ENCODE data around the gene SNX13.

The SNX13 gene

DNA sequence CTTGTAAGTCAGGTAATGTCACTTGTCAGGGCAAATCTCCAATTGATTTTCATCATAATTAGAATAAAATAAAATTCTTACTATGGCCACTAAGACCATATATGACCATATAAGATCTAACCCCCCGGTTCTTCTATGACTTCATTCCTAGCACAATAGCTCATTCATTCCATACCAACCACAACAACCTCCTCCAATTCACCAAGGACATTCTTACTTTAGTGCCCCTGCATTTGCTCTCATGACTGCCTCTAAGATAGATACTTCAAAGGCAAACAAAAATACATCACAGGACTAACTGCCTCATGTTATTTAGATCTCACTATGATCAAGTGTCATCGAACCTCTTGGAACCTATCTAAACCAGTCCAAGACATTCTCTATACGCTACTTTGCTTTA is 90.8 kb downstream of the SNX13 start:
- H3K4me3 ChIP-seq (ENCODE audit: low read length in 2 of 2) = no peak overlapping the region
- H3K27ac ChIP-seq (ENCODE audit: low read length) = no peak overlapping the region
- no peak overlapping the region for H3K9ac ChIP-seq (ENCODE audit: low read length in 2 of 2)
- peaks cover 0 to 10% of the 10 kb centered on the region in 2 donors for H3K36me3 ChIP-seq (ENCODE audit: control insufficient read depth in 2 of 2, insufficient read depth in 2 of 2, low read length in 2 of 2)
- no peaks in the 10 kb centered on the region for H3K4me1 ChIP-seq (ENCODE audit: control insufficient read depth, insufficient read depth, low read length)
- H3K27me3 ChIP-seq (ENCODE audit: control insufficient read depth in 1 of 2, insufficient read depth in 2 of 2, low read length in 2 of 2) = no peaks in the 10 kb centered on the region
- no peaks in the 10 kb centered on the region for H3K9me3 ChIP-seq (ENCODE audit: control insufficient read depth in 2 of 2, low read length in 2 of 2)

DNA sequence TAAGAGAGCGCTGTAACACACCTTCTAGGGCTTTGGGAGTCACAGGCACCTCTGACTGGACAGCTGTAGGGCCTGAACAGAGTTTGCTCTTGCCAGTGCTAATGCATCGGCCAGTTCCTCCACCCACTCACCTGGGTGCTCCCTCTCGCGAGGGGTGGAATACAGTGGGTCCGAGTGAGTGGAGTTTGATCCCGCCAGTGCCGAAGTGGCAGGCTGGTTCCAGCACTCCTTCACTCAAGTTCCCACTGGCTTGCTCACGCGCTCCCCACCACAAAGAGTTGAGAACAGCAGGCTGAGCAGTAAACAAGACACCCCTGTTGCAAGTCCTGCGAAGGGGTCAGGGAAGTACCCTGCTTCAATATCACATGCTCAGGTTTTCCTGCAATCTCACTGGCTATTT is 91.8 kb downstream of the SNX13 start:
- Histone ChIP-seq H3K4me3 (ENCODE audit: low read length in 2 of 2) (no peak overlapping the region), H3K36me3 (ENCODE audit: control insufficient read depth in 2 of 2, insufficient read depth in 2 of 2, low read length in 2 of 2) (peaks cover 0 to 10% of the 10 kb centered on the region in 2 donors), H3K9me3 (ENCODE audit: control insufficient read depth in 2 of 2, low read length in 2 of 2) (no peaks in the 10 kb centered on the region), H3K27me3 (ENCODE audit: control insufficient read depth in 1 of 2, insufficient read depth in 2 of 2, low read length in 2 of 2) (no peaks in the 10 kb centered on the region), H3K4me1 (ENCODE audit: control insufficient read depth, insufficient read depth, low read length) (no peaks in the 10 kb centered on the region), H3K27ac (ENCODE audit: low read length) (no peak overlapping the region), H3K9ac (ENCODE audit: low read length in 2 of 2) (no peak overlapping the region)

GRCh38 chr7:17846935-17847334 is 93.4 kb downstream of the SNX13 start:
- H3K4me3 ChIP-seq (ENCODE audit: low read length in 2 of 2) = no peak overlapping the region
- no peaks in the 10 kb centered on the region for H3K27me3 ChIP-seq (ENCODE audit: control insufficient read depth in 1 of 2, insufficient read depth in 2 of 2, low read length in 2 of 2)
- no peak overlapping the region for H3K27ac ChIP-seq (ENCODE audit: low read length)
- H3K9me3 ChIP-seq (ENCODE audit: control insufficient read depth in 2 of 2, low read length in 2 of 2) = no peaks in the 10 kb centered on the region
- H3K9ac ChIP-seq (ENCODE audit: low read length in 2 of 2) = no peak overlapping the region
- no peaks in the 10 kb centered on the region for H3K4me1 ChIP-seq (ENCODE audit: control insufficient read depth, insufficient read depth, low read length)
- H3K36me3 ChIP-seq (ENCODE audit: control insufficient read depth in 2 of 2, insufficient read depth in 2 of 2, low read length in 2 of 2) = peaks cover 0 to 10% of the 10 kb centered on the region in 2 donors

GRCh38 chr7:17845197-17845547 is 95.1 kb downstream of the SNX13 start:
- Histone ChIP-seq H3K27me3 (ENCODE audit: control insufficient read depth in 1 of 2, insufficient read depth in 2 of 2, low read length in 2 of 2) (no peaks in the 10 kb centered on the region), H3K9me3 (ENCODE audit: control insufficient read depth in 2 of 2, low read length in 2 of 2) (no peaks in the 10 kb centered on the region), H3K4me1 (ENCODE audit: control insufficient read depth, insufficient read depth, low read length) (no peaks in the 10 kb centered on the region), H3K36me3 (ENCODE audit: control insufficient read depth in 2 of 2, insufficient read depth in 2 of 2, low read length in 2 of 2) (peaks cover 0 to 13% of the 10 kb centered on the region in 2 donors), H3K9ac (ENCODE audit: low read length in 2 of 2) (no peak overlapping the region), H3K4me3 (ENCODE audit: low read length in 2 of 2) (no peak overlapping the region), H3K27ac (ENCODE audit: low read length) (no peak overlapping the region)

DNA sequence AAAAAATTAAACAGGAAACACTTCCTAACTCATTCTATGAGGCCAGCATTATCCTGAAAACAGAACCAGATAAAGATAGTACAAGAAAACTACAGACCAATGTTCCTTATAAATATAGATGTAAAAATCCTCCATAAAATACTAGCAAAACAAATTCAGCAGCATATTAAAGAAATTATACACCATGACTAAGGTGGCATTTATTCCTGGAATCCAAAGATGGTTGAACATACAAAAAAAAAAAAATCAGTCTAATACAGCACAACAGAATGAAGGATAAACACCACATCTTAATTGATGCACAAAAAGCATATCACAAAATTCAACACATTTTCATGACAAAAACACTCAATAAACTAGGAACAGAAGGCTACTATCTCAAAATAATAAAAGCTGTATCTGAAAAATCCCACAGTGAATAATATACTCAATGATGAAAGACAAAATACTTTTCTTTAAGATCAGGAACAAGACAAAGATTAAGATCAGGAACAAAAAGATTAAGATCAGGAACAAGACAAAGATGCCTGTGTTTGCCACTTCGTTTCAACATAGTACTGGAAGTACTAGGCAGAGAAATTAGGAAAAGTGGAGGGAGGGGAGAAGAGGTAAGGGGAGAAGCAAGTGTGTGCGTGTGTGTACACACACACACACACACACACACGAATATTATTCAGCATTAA is 95.6 kb downstream of the SNX13 start:
- Histone ChIP-seq H3K27ac (ENCODE audit: low read length) (no peak overlapping the region), H3K4me3 (ENCODE audit: low read length in 2 of 2) (no peak overlapping the region), H3K27me3 (ENCODE audit: control insufficient read depth in 1 of 2, insufficient read depth in 2 of 2, low read length in 2 of 2) (no peaks in the 10 kb centered on the region), H3K9ac (ENCODE audit: low read length in 2 of 2) (no peak overlapping the region), H3K4me1 (ENCODE audit: control insufficient read depth, insufficient read depth, low read length) (no peaks in the 10 kb centered on the region), H3K9me3 (ENCODE audit: control insufficient read depth in 2 of 2, low read length in 2 of 2) (no peaks in the 10 kb centered on the region), H3K36me3 (ENCODE audit: control insufficient read depth in 2 of 2, insufficient read depth in 2 of 2, low read length in 2 of 2) (peaks cover 0 to 15% of the 10 kb centered on the region in 2 donors)

DNA sequence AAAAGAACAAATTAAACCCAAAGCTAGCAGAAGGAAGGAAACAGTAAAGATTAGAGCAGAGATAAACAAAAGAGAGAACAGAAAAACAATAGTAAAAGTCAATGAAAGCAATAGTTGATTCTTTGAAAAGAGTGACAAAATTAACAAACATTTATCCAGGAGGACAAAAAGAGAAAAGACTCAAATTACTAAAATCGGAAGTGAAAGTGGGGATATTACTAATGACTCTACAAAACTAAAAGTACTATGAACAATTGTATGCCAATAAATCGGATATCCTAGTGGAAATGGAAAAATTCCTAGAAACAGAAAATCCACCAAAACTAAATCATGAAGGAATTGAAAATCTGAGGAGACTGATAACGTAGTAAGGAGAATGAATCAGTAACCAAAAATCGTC is 96.3 kb downstream of the SNX13 start:
- Histone ChIP-seq H3K9ac (ENCODE audit: low read length in 2 of 2) (no peak overlapping the region), H3K4me3 (ENCODE audit: low read length in 2 of 2) (no peak overlapping the region), H3K9me3 (ENCODE audit: control insufficient read depth in 2 of 2, low read length in 2 of 2) (no peaks in the 10 kb centered on the region), H3K4me1 (ENCODE audit: control insufficient read depth, insufficient read depth, low read length) (no peaks in the 10 kb centered on the region), H3K27ac (ENCODE audit: low read length) (no peak overlapping the region), H3K27me3 (ENCODE audit: control insufficient read depth in 1 of 2, insufficient read depth in 2 of 2, low read length in 2 of 2) (no peaks in the 10 kb centered on the region), H3K36me3 (ENCODE audit: control insufficient read depth in 2 of 2, insufficient read depth in 2 of 2, low read length in 2 of 2) (peaks cover 0 to 18% of the 10 kb centered on the region in 2 donors)

DNA sequence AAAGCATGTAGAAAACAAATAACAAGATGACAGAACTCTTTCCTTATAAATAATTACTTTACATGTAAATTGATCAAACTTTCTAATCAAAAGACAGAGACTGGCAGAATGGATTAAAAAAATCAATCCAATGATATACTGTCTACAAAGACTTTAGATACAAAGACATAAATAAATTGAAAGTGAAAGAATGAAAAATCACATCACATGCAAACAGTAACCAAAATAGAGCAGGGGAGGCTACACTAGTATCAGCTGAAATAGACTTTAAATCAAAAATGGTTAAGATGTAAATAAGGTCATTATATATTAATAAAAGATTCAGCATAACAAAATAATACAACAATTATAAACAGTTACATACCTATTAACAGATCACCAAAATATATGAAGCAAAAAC is 97.3 kb downstream of the SNX13 start:
- Histone ChIP-seq H3K9me3 (ENCODE audit: control insufficient read depth in 2 of 2, low read length in 2 of 2) (no peaks in the 10 kb centered on the region), H3K4me3 (ENCODE audit: low read length in 2 of 2) (no peak overlapping the region), H3K36me3 (ENCODE audit: control insufficient read depth in 2 of 2, insufficient read depth in 2 of 2, low read length in 2 of 2) (peaks cover 0 to 14% of the 10 kb centered on the region in 2 donors), H3K27me3 (ENCODE audit: control insufficient read depth in 1 of 2, insufficient read depth in 2 of 2, low read length in 2 of 2) (no peaks in the 10 kb centered on the region), H3K9ac (ENCODE audit: low read length in 2 of 2) (no peak overlapping the region), H3K4me1 (ENCODE audit: control insufficient read depth, insufficient read depth, low read length) (no peaks in the 10 kb centered on the region), H3K27ac (ENCODE audit: low read length) (no peak overlapping the region)

DNA sequence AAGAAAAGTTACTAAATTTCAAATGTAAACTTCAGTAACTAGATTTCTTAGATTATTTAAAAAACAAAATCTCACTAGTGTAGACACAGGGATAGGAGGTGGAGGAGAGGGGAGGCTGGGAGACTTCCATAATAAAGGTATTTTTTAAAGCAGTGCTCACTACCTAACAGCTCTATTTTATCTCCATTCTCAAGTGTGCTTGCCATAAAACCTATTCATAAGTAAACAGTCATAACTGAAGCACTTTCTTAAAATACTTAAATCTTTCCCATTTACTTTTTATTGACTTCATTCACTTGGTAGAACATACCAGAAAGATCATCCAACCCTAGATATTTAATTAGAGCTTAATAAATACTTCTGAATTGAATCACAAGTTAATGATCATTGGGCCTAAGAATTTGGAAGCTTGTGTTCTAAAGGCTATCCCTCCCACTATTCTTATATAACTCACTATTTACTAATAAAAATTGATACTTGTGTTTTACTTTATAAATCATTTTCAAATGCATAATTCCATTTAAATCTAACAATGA is 107.4 kb downstream of the SNX13 start:
- Histone ChIP-seq H3K9ac (ENCODE audit: low read length in 2 of 2) (no peak overlapping the region), H3K9me3 (ENCODE audit: control insufficient read depth in 2 of 2, low read length in 2 of 2) (no peaks in the 10 kb centered on the region), H3K27ac (ENCODE audit: low read length) (no peak overlapping the region)

DNA sequence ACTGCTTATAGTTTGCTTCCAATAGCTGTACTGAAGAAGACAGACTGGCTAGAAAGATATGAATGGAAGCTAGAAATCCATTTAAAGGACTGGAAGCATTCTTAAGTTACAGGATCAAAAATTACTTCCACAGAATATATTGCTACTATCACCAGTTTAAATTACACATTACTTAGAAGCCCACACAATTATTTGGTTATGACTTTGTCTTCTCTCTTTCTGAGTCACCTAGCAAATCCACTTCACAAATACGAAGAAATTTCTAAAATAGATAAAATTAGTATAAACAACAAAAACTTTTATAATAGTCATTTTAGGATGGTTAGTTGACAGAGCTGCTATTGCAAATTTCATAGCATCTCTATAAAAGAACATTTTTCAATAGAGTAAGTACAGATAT is 108.1 kb downstream of the SNX13 start:
- peaks cover 0 to 4% of the 10 kb centered on the region in 2 donors for H3K36me3 ChIP-seq (ENCODE audit: control insufficient read depth in 2 of 2, insufficient read depth in 2 of 2, low read length in 2 of 2)
- H3K27me3 ChIP-seq (ENCODE audit: control insufficient read depth in 1 of 2, insufficient read depth in 2 of 2, low read length in 2 of 2) = no peaks in the 10 kb centered on the region
- H3K4me3 ChIP-seq (ENCODE audit: low read length in 2 of 2) = no peak overlapping the region
- no peaks in the 10 kb centered on the region for H3K9me3 ChIP-seq (ENCODE audit: control insufficient read depth in 2 of 2, low read length in 2 of 2)
- no peak overlapping the region for H3K9ac ChIP-seq (ENCODE audit: low read length in 2 of 2)
- H3K4me1 ChIP-seq (ENCODE audit: control insufficient read depth, insufficient read depth, low read length) = no peaks in the 10 kb centered on the region
- H3K27ac ChIP-seq (ENCODE audit: low read length) = no peak overlapping the region

More for the DNA sequence above, 107.4 kb downstream of the SNX13 start:
- Histone ChIP-seq H3K4me3 (ENCODE audit: low read length in 2 of 2) (no peak overlapping the region), H3K4me1 (ENCODE audit: control insufficient read depth, insufficient read depth, low read length) (no peaks in the 10 kb centered on the region), H3K27me3 (ENCODE audit: control insufficient read depth in 1 of 2, insufficient read depth in 2 of 2, low read length in 2 of 2) (no peaks in the 10 kb centered on the region), H3K36me3 (ENCODE audit: control insufficient read depth in 2 of 2, insufficient read depth in 2 of 2, low read length in 2 of 2) (peaks cover 0 to 4% of the 10 kb centered on the region in 2 donors)

DNA sequence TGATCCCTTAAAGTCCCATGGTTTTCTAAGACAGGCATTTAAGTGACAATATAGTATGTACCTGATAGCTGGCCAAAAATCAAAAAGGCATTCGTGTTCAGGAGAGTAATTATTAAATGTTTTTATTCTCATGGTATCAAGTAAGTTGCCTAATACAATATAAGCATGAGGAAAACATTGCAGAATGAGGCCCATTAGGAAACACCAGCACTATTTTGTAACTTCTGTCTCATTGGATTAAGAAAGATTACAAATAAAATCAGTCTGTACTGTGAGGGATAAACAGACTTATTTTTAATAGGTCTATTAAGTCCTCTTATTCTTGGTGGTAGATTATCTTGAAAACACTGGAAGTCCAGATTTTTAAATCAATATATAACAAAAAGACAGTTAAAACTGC is 110.1 kb downstream of the SNX13 start:
- Histone ChIP-seq H3K4me3 (ENCODE audit: low read length in 2 of 2) (no peak overlapping the region), H3K36me3 (ENCODE audit: control insufficient read depth in 2 of 2, insufficient read depth in 2 of 2, low read length in 2 of 2) (peaks cover 0 to 4% of the 10 kb centered on the region in 2 donors), H3K9ac (ENCODE audit: low read length in 2 of 2) (no peak overlapping the region), H3K27ac (ENCODE audit: low read length) (no peak overlapping the region), H3K4me1 (ENCODE audit: control insufficient read depth, insufficient read depth, low read length) (no peaks in the 10 kb centered on the region), H3K9me3 (ENCODE audit: control insufficient read depth in 2 of 2, low read length in 2 of 2) (no peaks in the 10 kb centered on the region), H3K27me3 (ENCODE audit: control insufficient read depth in 1 of 2, insufficient read depth in 2 of 2, low read length in 2 of 2) (no peaks in the 10 kb centered on the region)

- Histone ChIP-seq H3K27ac (ENCODE audit: low read length) (no peak overlapping the region), H3K4me3 (ENCODE audit: low read length in 2 of 2) (no peak overlapping the region), H3K9me3 (ENCODE audit: control insufficient read depth in 2 of 2, low read length in 2 of 2) (no peaks in the 10 kb centered on the region), H3K9ac (ENCODE audit: low read length in 2 of 2) (no peak overlapping the region), H3K4me1 (ENCODE audit: control insufficient read depth, insufficient read depth, low read length) (no peaks in the 10 kb centered on the region), H3K36me3 (ENCODE audit: control insufficient read depth in 2 of 2, insufficient read depth in 2 of 2, low read length in 2 of 2) (peaks cover 0 to under 1% of the 10 kb centered on the region in 2 donors), H3K27me3 (ENCODE audit: control insufficient read depth in 1 of 2, insufficient read depth in 2 of 2, low read length in 2 of 2) (no peaks in the 10 kb centered on the region)
Measured at GRCh38 chr7:17829001-17829400, 111.3 kb downstream of the SNX13 start.

Measured in stomach smooth muscle (tissue), 2 donors.